CD14-positive monocyte (primary cell): Measurements from ENCODE around the gene FTSJ3. TPM values are rescaled to one million over a fixed set of nuclear protein-coding genes. Genes with fewer than 3 reads are reported as not detected.
A peak's percentile ranks its signal among the peaks of the same experiment; 100 is the strongest.

Source experiments
- DNase-seq, 3 donors: peaks; one replicate each; pipeline ENCODE4 v3.0.0-alpha.2; 2011 to 2022
- H2AFZ ChIP-seq: 2 replicates; pipeline ENCODE4 v1.6.0; 2012; ENCODE audit warnings: mild to moderate bottlenecking, low read depth, low read length, inconsistent platforms; ENCODE audit not compliant: insufficient read depth, poor library complexity, severe bottlenecking
- H3K27ac ChIP-seq, 2 donors: 1 replicate in 1 of 2; 2 replicates in 1 of 2; pipeline ENCODE4 v1.5.1; 2012 to 2013; ENCODE audit warnings: low read length in 2 of 2, control low read depth in 1 of 2, inconsistent platforms in 1 of 2, low read depth in 1 of 2, mild to moderate bottlenecking in 1 of 2
- H3K27me3 ChIP-seq, 2 donors: one replicate each; pipeline versions ENCODE4 v1.6.0 to v1.6.1; 2011 to 2013; ENCODE audit warnings: low read length in 2 of 2; ENCODE audit not compliant: control insufficient read depth in 2 of 2, insufficient read depth in 2 of 2
- H3K36me3 ChIP-seq, 2 donors: replicated peaks in 1 of 2; 1 replicate in 1 of 2; 2 replicates in 1 of 2; pipeline versions ENCODE4 v1.5.1 to v1.6.1; 2012 to 2013; ENCODE audit warnings: low read length in 2 of 2, control low read depth in 1 of 2, inconsistent platforms in 1 of 2, mild to moderate bottlenecking in 1 of 2; ENCODE audit not compliant: insufficient read depth in 2 of 2, control insufficient read depth in 1 of 2
- H3K4me1 ChIP-seq, 2 donors: 1 replicate in 1 of 2; 2 replicates in 1 of 2; pipeline versions ENCODE4 v1.5.1 to v1.6.1; 2012 to 2013; ENCODE audit warnings: low read length in 2 of 2, control low read depth in 1 of 2, inconsistent platforms in 1 of 2, mild to moderate bottlenecking in 1 of 2, moderate library complexity in 1 of 2; ENCODE audit not compliant: insufficient read depth in 2 of 2, control insufficient read depth in 1 of 2
- H3K4me2 ChIP-seq: replicated peaks from 2 replicates; pipeline ENCODE3; 2012; ENCODE audit warnings: low read length, moderate library complexity, mild to moderate bottlenecking; ENCODE audit not compliant: poor library complexity, severe bottlenecking; ENCODE audit errors: extremely low read depth
- H3K4me3 ChIP-seq, 3 experiments: fragments of 200-600 bp in 1 of 3; sonication (generic) in 1 of 3; replicated peaks in 1 of 3; 1 replicate in 2 of 3; 2 replicates in 1 of 3; pipeline ENCODE4 v1.5.1; 2011 to 2013; ENCODE audit warnings: low read length in 3 of 3, mild to moderate bottlenecking in 3 of 3, control low read depth in 2 of 3, low read depth in 2 of 3, inconsistent platforms in 1 of 3, moderate library complexity in 1 of 3
- H3K79me2 ChIP-seq: 2 replicates; pipeline ENCODE4 v1.6.0; 2012; ENCODE audit warnings: mild to moderate bottlenecking, control low read depth, inconsistent platforms, low read length, moderate library complexity; ENCODE audit not compliant: insufficient read depth
- H3K9ac ChIP-seq: 2 replicates; pipeline ENCODE4 v1.6.0; 2017; ENCODE audit warnings: low read length, mild to moderate bottlenecking; ENCODE audit not compliant: insufficient read depth, poor library complexity, severe bottlenecking
- H3K9me3 ChIP-seq, 2 donors: replicated peaks in 1 of 2; 1 replicate in 1 of 2; 2 replicates in 1 of 2; pipeline versions ENCODE4 v1.5.1 to v1.6.1; 2012 to 2013; ENCODE audit warnings: low read length in 2 of 2, control low read depth in 1 of 2; ENCODE audit not compliant: control insufficient read depth in 1 of 2, insufficient read depth in 1 of 2
- H4K20me1 ChIP-seq: 2 replicates; pipeline ENCODE4 v1.6.0; 2012; ENCODE audit warnings: mild to moderate bottlenecking, low read length, control low read depth, moderate library complexity; ENCODE audit not compliant: insufficient read depth
- H3K27ac Mint-ChIP-seq, 7 donors: one replicate each; pipeline ENCODE4 v1.8.0; 2020; ENCODE audit warnings: mild to moderate bottlenecking in 7 of 7, mixed read lengths in 7 of 7, moderate library complexity in 6 of 7, inconsistent platforms in 2 of 7
- H3K27me3 Mint-ChIP-seq, 3 donors: one replicate each; pipeline ENCODE4 v1.8.0; 2021 to 2022; ENCODE audit warnings: low read depth in 3 of 3, mild to moderate bottlenecking in 3 of 3, mixed read lengths in 3 of 3, moderate library complexity in 3 of 3, inconsistent platforms in 1 of 3
- H3K36me3 Mint-ChIP-seq, 2 donors: one replicate each; pipeline ENCODE4 v1.8.0; 2020; ENCODE audit warnings: mixed read lengths in 2 of 2, inconsistent platforms in 1 of 2, mild to moderate bottlenecking in 1 of 2
- H3K4me1 Mint-ChIP-seq: one replicate; pipeline ENCODE4 v1.8.0; 2020; ENCODE audit warnings: mild to moderate bottlenecking, mixed read lengths
- H3K4me3 Mint-ChIP-seq, 2 donors: one replicate each; pipeline ENCODE4 v1.8.0; 2020; ENCODE audit warnings: mild to moderate bottlenecking in 2 of 2, mixed read lengths in 2 of 2, moderate library complexity in 1 of 2
- H3K9me3 Mint-ChIP-seq, 7 donors: one replicate each; pipeline ENCODE4 v1.8.0; 2020 to 2022; ENCODE audit warnings: mixed read lengths in 7 of 7, mild to moderate bottlenecking in 6 of 7, moderate library complexity in 6 of 7, inconsistent platforms in 2 of 7
- CTCF ChIP-seq: fragments of 200-600 bp; IDR thresholded peaks from one replicate; pipeline ENCODE4 v1.8.0; 2022; ENCODE audit warnings: antibody characterized with exemption, mild to moderate bottlenecking
- WGBS: methylation state at CpG from one replicate; pipeline ENCODE4 v1.1.5; 2013; ENCODE audit warnings: missing lambda C conversion rate; ENCODE audit not compliant: insufficient coverage; 5-methylcytosine and 5-hydroxymethylcytosine counted together
- intact Hi-C, 2 donors: fragments of 100-400 bp; cut with micrococcal nuclease; formaldehyde crosslinking; loops; one replicate each; pipeline versions ENCODE4 v1.15.0 to v1.15.1; 2023
- polyA plus RNA-seq, 3 donors: library from polyadenylated mRNA; depleted of rRNA in 1 of 3; unstranded in 2 of 3; stranded (reverse) in 1 of 3; fragments of 300-500 nt in 2 of 3; fragments of >200 nt in 1 of 3; fragmentation: Illumina TruSeq in 2 of 3; gene quantifications; 1 replicate in 2 of 3; 2 replicates in 1 of 3; pipeline ENCODE4 v1.2.3, GENCODE V29; 2012 to 2021

The FTSJ3 gene
- polyA plus RNA-seq, 3 donors = 9.2 to 23.7 (median 15.0) TPM

GRCh38 chr17:63833741-63834373 is 6.4 kb upstream of the FTSJ3 start:
- H3K27ac ChIP-seq = peak overlapping the region in 1 of 2 donors; percentile 56
- peak overlapping the region in 3 of 7 donors; percentile 40 to 79 (median 71) for H3K27ac Mint-ChIP-seq
- WGBS = 96% methylated on average over 13 of the region's 15 CpGs
- H3K4me1 ChIP-seq = peaks cover 10 to 18% of the 10 kb centered on the region in 2 donors
- TF ChIP-seq CTCF = no peak
- H4K20me1 ChIP-seq = peaks cover 91% of the 10 kb centered on the region
- no peaks in the 10 kb centered on the region for H3K27me3 ChIP-seq
- intact Hi-C loops = no loop called here
- no peak overlapping the region for H3K9ac ChIP-seq
- peaks cover 0 to 1% (median 0%) of the 10 kb centered on the region in 3 donors for H3K27me3 Mint-ChIP-seq
- H3K4me3 Mint-ChIP-seq = no peak overlapping the region
- no peaks in the 10 kb centered on the region for H3K9me3 ChIP-seq
- no peak for DNase-seq
- H3K79me2 ChIP-seq = peaks cover 65% of the 10 kb centered on the region
- no peak overlapping the region for H3K4me3 ChIP-seq
- no peak overlapping the region for H3K4me2 ChIP-seq
- H3K36me3 Mint-ChIP-seq = peaks cover 72 to 83% of the 10 kb centered on the region in 2 donors
- H3K36me3 ChIP-seq = peaks cover 76 to 90% of the 10 kb centered on the region in 2 donors
- H3K9me3 Mint-ChIP-seq = no peaks in the 10 kb centered on the region
- peaks cover 30% of the 10 kb centered on the region for H3K4me1 Mint-ChIP-seq
- no peak overlapping the region for H2AFZ ChIP-seq

DNA sequence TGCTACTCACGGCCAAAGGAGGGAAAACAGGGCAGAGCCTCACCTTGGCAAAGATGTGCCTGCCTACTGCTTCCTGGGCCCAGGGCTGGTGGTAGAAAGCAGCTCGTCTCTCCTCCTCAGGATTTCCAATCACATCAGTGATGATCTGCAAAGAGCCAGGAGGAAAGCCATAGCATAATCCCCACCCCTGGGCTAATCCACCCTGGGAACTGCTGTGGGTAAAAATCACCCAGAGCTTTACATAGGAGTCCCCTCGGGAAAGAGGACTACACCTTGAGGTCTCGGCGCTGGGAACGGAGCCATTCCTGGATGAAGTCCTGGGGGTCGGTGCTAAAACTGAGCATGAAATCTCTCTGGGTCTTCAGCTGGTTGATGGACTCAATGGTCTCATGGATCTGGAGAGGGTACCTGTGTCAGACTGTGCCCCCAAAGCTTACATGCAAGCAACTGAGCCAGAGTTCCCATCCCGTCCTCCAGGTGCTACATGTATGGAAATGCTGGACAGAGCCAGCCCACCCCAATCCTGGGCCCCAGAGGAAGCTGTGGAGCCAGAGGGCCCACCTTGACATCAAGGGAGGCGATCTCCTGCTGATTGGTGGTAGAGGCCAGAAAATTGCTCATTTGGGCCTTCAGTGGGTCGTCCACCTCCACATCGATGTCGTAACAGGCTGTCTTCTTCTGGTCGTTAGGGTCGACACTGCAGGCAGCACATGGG is 5.7 kb upstream of the FTSJ3 start:
- peaks cover 9 to 18% of the 10 kb centered on the region in 2 donors for H3K4me1 ChIP-seq
- H3K27ac Mint-ChIP-seq = no peak overlapping the region
- peaks cover 76 to 91% of the 10 kb centered on the region in 2 donors for H3K36me3 ChIP-seq
- no peak for DNase-seq
- H3K36me3 Mint-ChIP-seq = peaks cover 72 to 83% of the 10 kb centered on the region in 2 donors
- intact Hi-C loops = no loop called here
- no peak overlapping the region for H3K4me3 Mint-ChIP-seq
- H3K9ac ChIP-seq = no peak overlapping the region
- WGBS = 85% methylated on average over 13 of the region's 14 CpGs
- H3K27me3 ChIP-seq = no peaks in the 10 kb centered on the region
- H3K9me3 Mint-ChIP-seq = no peaks in the 10 kb centered on the region
- no peak overlapping the region for H2AFZ ChIP-seq
- no peak overlapping the region for H3K4me2 ChIP-seq
- H3K27ac ChIP-seq = no peak overlapping the region
- H3K4me3 ChIP-seq = no peak overlapping the region
- no peaks in the 10 kb centered on the region for H3K9me3 ChIP-seq
- peaks cover 0 to 1% (median 0%) of the 10 kb centered on the region in 3 donors for H3K27me3 Mint-ChIP-seq
- peaks cover 27% of the 10 kb centered on the region for H3K4me1 Mint-ChIP-seq
- H4K20me1 ChIP-seq = peaks cover 85% of the 10 kb centered on the region
- peaks cover 65% of the 10 kb centered on the region for H3K79me2 ChIP-seq
- no peak for TF ChIP-seq CTCF
